Upper lobe of left lung (tissue), 6 donors: ENCODE measurements around the gene PCDH12. TPM values are rescaled to one million over a fixed set of nuclear protein-coding genes. Genes with fewer than 3 reads are reported as not detected.

Source experiments
- ATAC-seq, 2 donors: fragments of 200-7000 bp; cut with Tn5 transposase; one replicate each; pipeline ENCODE4 v1.9.1; 2022; ENCODE audit warnings: mild to moderate bottlenecking in 2 of 2, moderate library complexity in 2 of 2; ENCODE audit not compliant: low FRiP score in 2 of 2
- DNase-seq, 2 donors: peaks; one replicate each; pipeline ENCODE4 v3.0.0-alpha.2; 2019 to 2020
- H3K27ac ChIP-seq, 4 donors: fragments of 200-600 bp; sonication (generic); one replicate each; pipeline ENCODE4 v1.5.1; 2016 to 2019
- H3K27me3 ChIP-seq, 4 donors: fragments of 200-600 bp; sonication (generic); one replicate each; pipeline ENCODE4 v1.5.1; 2017 to 2019
- H3K36me3 ChIP-seq, 4 donors: fragments of 200-600 bp; sonication (generic); one replicate each; pipeline ENCODE4 v1.5.1; 2016 to 2019
- H3K4me1 ChIP-seq, 4 donors: fragments of 200-600 bp; sonication (generic); one replicate each; pipeline ENCODE4 v1.5.1; 2018 to 2019
- H3K4me3 ChIP-seq, 4 donors: fragments of 200-600 bp; sonication (generic); one replicate each; pipeline ENCODE4 v1.5.1; 2017 to 2019; ENCODE audit warnings: mild to moderate bottlenecking in 2 of 4, moderate library complexity in 1 of 4
- H3K9me3 ChIP-seq, 4 donors: fragments of 200-600 bp; sonication (generic); one replicate each; pipeline ENCODE4 v1.5.1; 2018 to 2019
- CTCF ChIP-seq, 6 experiments: fragments of 450-650 bp in 4 of 6; fragments of 200-600 bp in 2 of 6; sonication (generic) in 2 of 6; IDR thresholded peaks; one replicate each; pipeline ENCODE4 v1.5.1; 2016 to 2019; ENCODE audit warnings: antibody characterized with exemption in 6 of 6
- EP300 ChIP-seq, 4 donors: sonication (generic); formaldehyde crosslinking; IDR thresholded peaks; one replicate each; pipeline ENCODE4 v1.5.1; 2017; ENCODE audit warnings: antibody characterized with exemption in 4 of 4, control low read depth in 2 of 4
- POLR2A ChIP-seq, 4 donors: fragments of 450-650 bp; IDR thresholded peaks; one replicate each; pipeline ENCODE4 v1.5.1; 2016 to 2017; ENCODE audit warnings: antibody characterized with exemption in 4 of 4, mild to moderate bottlenecking in 2 of 4
- POLR2AphosphoS5 ChIP-seq, 2 donors: sonication (generic); formaldehyde crosslinking; IDR thresholded peaks; one replicate each; pipeline ENCODE4 v1.5.1; 2017; ENCODE audit warnings: antibody characterized with exemption in 2 of 2
- WGBS, 2 donors: methylation state at CpG; one replicate each; pipeline ENCODE4 v1.1.5; 2017 to 2018; 5-methylcytosine and 5-hydroxymethylcytosine counted together
- total RNA-seq, 6 donors: library from RNA; depleted of rRNA in 4 of 6; stranded (reverse); fragments of >200 nt in 4 of 6; gene quantifications; one replicate each; pipeline versions ENCODE4 v1.1.0 to v1.2.1, GENCODE V29; 2016 to 2021
- donor health status: DM: no; HTN: no; CAD: no; lungs with moderate emphysema.
- donor health status: DM: no; HTN: yes; CAD: no; lungs with severe emphysema.

The PCDH12 gene
- total RNA-seq, 6 donors from 2014 or later = 2.1 to 26.0 (median 10.7) TPM

GRCh38 chr5:141916522-141916921 lies 41.5 kb downstream of the PCDH12 start:
- DNase-seq (no peak), ATAC-seq (no peak)
- H3K4me1 ChIP-seq = peaks cover 6 to 12% (median 11%) of the 10 kb centered on the region in 4 donors
- 60 to 68% methylated on average over 2 of the region's 2 CpGs for WGBS, 2 donors
- H3K36me3 ChIP-seq = no peaks in the 10 kb centered on the region
- no peaks in the 10 kb centered on the region for H3K9me3 ChIP-seq
- H3K27ac ChIP-seq = no peak overlapping the region
- H3K27me3 ChIP-seq = no peaks in the 10 kb centered on the region
- no peak overlapping the region for H3K4me3 ChIP-seq
- no peak for TF ChIP-seq EP300 (IDR thresholded peaks at IDR 0.05)

GRCh38 chr5:141915881-141916336 lies 42.1 kb downstream of the PCDH12 start:
- H3K9me3 ChIP-seq = no peaks in the 10 kb centered on the region
- TF ChIP-seq POLR2A (IDR thresholded peaks at IDR 0.05) (no peak), CTCF (IDR thresholded peaks at IDR 0.05) (no peak), EP300 (IDR thresholded peaks at IDR 0.05) (no peak), POLR2AphosphoS5 (IDR thresholded peaks at IDR 0.05) (no peak)
- 74 to 82% methylated on average over 6 of the region's 6 CpGs for WGBS, 2 donors
- no peaks in the 10 kb centered on the region for H3K36me3 ChIP-seq
- H3K4me3 ChIP-seq = no peak overlapping the region
- DNase-seq (no peak), ATAC-seq (no peak)
- peaks cover 6 to 12% (median 11%) of the 10 kb centered on the region in 4 donors for H3K4me1 ChIP-seq
- no peak overlapping the region for H3K27ac ChIP-seq
- no peaks in the 10 kb centered on the region for H3K27me3 ChIP-seq

- ATAC-seq (no peak), DNase-seq (no peak)
- H3K27ac ChIP-seq = no peak overlapping the region
- H3K27me3 ChIP-seq = no peaks in the 10 kb centered on the region
- no peaks in the 10 kb centered on the region for H3K9me3 ChIP-seq
- TF ChIP-seq POLR2A (IDR thresholded peaks at IDR 0.05) (no peak), POLR2AphosphoS5 (IDR thresholded peaks at IDR 0.05) (no peak), CTCF (IDR thresholded peaks at IDR 0.05) (no peak), EP300 (IDR thresholded peaks at IDR 0.05) (no peak)
- no peaks in the 10 kb centered on the region for H3K36me3 ChIP-seq
- 93 to 98% methylated on average over 3 of the region's 3 CpGs for WGBS, 2 donors
- no peak overlapping the region for H3K4me3 ChIP-seq
- H3K4me1 ChIP-seq = peaks cover 6 to 12% (median 11%) of the 10 kb centered on the region in 4 donors
These were observed 43.2 kb downstream of the PCDH12 start for GRCh38 chr5:141914797-141915196.

- H3K4me1 ChIP-seq = peaks cover 6 to 12% (median 11%) of the 10 kb centered on the region in 4 donors
- no peaks in the 10 kb centered on the region for H3K36me3 ChIP-seq
- DNase-seq = peak; percentile 74 to 89
- TF ChIP-seq CTCF (IDR thresholded peaks at IDR 0.05) = peak in 5 of 6 experiments; percentile 27 to 47 (median 42)
- TF ChIP-seq POLR2AphosphoS5 (IDR thresholded peaks at IDR 0.05) = no peak
- peak; percentile 75 to 88 for ATAC-seq
- no peaks in the 10 kb centered on the region for H3K9me3 ChIP-seq
- no peaks in the 10 kb centered on the region for H3K27me3 ChIP-seq
- peak overlapping the region in 3 of 4 donors; percentile 20 to 45 (median 39) for H3K4me3 ChIP-seq
- no peak overlapping the region for H3K27ac ChIP-seq
- 17 to 42% methylated on average over 7 to 32 of the region's 40 CpGs for WGBS, 2 donors
These were observed 43.7 kb downstream of the PCDH12 start for GRCh38 chr5:141914199-141914743.

- Histone ChIP-seq H3K27me3 (no peaks in the 10 kb centered on the region), H3K27ac (no peak overlapping the region), H3K9me3 (no peaks in the 10 kb centered on the region), H3K4me1 (peaks cover 6 to 12% (median 11%) of the 10 kb centered on the region in 4 donors), H3K36me3 (no peaks in the 10 kb centered on the region), H3K4me3 (peak overlapping the region in 3 of 4 donors; percentile 20 to 45 (median 39))
- TF ChIP-seq EP300 (IDR thresholded peaks at IDR 0.05) = no peak
- TF ChIP-seq POLR2A (IDR thresholded peaks at IDR 0.05) = no peak
- TF ChIP-seq CTCF (IDR thresholded peaks at IDR 0.05) = no peak
- TF ChIP-seq POLR2AphosphoS5 (IDR thresholded peaks at IDR 0.05) = no peak
- 32 to 34% methylated on average over 16 of the region's 16 CpGs for WGBS, 2 donors
- DNase-seq (no peak), ATAC-seq (no peak)
These were observed 44.3 kb downstream of the PCDH12 start for GRCh38 chr5:141913560-141914198.
